Measurements from ENCODE around the gene EBI3. TPM values are rescaled to one million over a fixed set of nuclear protein-coding genes. Genes with fewer than 3 reads are reported as not detected.

The EBI3 gene
- total and polyA plus RNA-seq, 2 donors (not counting 1 experiment from before 2014, with no cell fraction given): 11.9 to 15.6 TPM

DNA sequence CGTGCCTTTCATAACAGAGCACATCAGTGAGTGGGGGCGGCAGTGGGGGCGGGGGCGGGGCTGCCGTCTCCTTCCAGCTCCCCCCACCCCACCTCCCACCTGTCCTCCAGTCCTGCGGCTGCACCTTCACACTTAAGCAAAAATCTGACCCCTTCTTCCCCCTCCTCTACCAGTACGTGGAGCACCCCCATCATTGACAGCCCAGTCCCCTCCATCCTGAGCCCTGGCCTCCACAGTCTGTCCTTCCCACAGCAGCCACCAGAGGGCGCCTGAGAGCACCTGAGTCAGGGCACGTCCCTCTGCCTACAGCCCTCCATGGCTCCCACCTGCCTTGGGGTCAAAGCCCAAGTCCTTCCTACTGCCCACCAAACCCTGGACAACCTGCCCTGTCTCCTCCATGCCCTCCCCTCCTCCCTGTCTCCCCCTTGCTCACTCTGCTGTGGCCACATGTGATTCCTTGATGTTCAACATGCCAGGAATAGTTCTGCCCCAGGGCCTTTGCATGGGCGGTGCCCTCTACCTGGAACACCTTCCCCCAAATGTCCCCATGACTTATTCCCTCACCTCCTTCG, 4.0 kb downstream of the EBI3 start:
- peaks cover 5% of the 10 kb centered on the region for H3K4me1 Mint-ChIP-seq
- intact Hi-C loops (cut with micrococcal nuclease): no loop called here

More for the DNA sequence above, 4.0 kb downstream of the EBI3 start:
- Histone ChIP-seq H3K79me2 (ENCODE audit: control insufficient read depth, insufficient read depth, low read length) (peaks cover 5% of the 10 kb centered on the region), H3K4me1 (ENCODE audit: control insufficient read depth in 2 of 2, insufficient read depth in 2 of 2, low read length in 2 of 2) (peaks cover 19 to 25% of the 10 kb centered on the region in 2 donors), H3K4me2 (replicated peaks; ENCODE audit: low read depth, low read length, poor library complexity, severe bottlenecking) (peak overlapping the region; percentile 44), H3K27me3 (replicated peaks in 1 of 4; ENCODE audit: control extremely low read depth in 1 of 4, control insufficient read depth in 3 of 4, insufficient read depth in 4 of 4, low read length in 3 of 4) (no peaks in the 10 kb centered on the region), H4K20me1 (ENCODE audit: control insufficient read depth, insufficient read depth, low read length, poor library complexity, severe bottlenecking) (no peaks in the 10 kb centered on the region), H3K4me3 (ENCODE audit: control extremely low read depth in 1 of 5, extremely low read depth in 1 of 5, insufficient read depth in 1 of 5, low read depth in 2 of 5, low read length in 4 of 5) (no peak overlapping the region), H3K27ac (ENCODE audit: low read length in 2 of 2) (no peak overlapping the region), H3K9me3 (ENCODE audit: control extremely low read depth in 1 of 3, control insufficient read depth in 2 of 3, insufficient read depth in 1 of 3, low read length in 2 of 3) (no peaks in the 10 kb centered on the region), H3K9ac (ENCODE audit: low read length) (no peak overlapping the region), H2AFZ (ENCODE audit: insufficient read depth, low read depth, low read length, poor library complexity, severe bottlenecking) (peak overlapping the region; percentile 19), H3K36me3 (replicated peaks in 1 of 2; ENCODE audit: control extremely low read depth in 1 of 2, control insufficient read depth in 1 of 2, extremely low read depth in 1 of 2, insufficient read depth in 2 of 2, low read length in 1 of 2) (no peaks in the 10 kb centered on the region)
- Mint-ChIP-seq H3K27ac (peak overlapping the region; percentile 46), H3K4me3 (no peak overlapping the region), H3K27me3 (no peaks in the 10 kb centered on the region), H3K9me3 (ENCODE audit: insufficient read depth) (no peaks in the 10 kb centered on the region)
- DNase-seq (peak; percentile 71), ATAC-seq (ENCODE audit: low read depth) (no peak)
- ChIA-PET POLR2A (interaction anchor here (0.9 to 1.2 kb wide), 3 partner anchors 13 to 471 kb away, joined by 3 to 8 read pairs (median 3); partner anchors contain the start of genes MRPL54 and YJU2), CTCF (interaction anchor here (1.6 to 1.7 kb wide), 3 partner anchors 10 to 411 kb away, joined by 4 to 5 read pairs (median 5); no protein-coding TSS in a partner anchor)
- 48% methylated on average over 9 of the region's 11 CpGs for WGBS (ENCODE audit: insufficient coverage)
- TF ChIP-seq EZH2 (IDR thresholded peaks at IDR 0.05; ENCODE audit: borderline replicate concordance, insufficient read depth, low read depth, low read length, poor library complexity, severe bottlenecking): no peak
- TF ChIP-seq, protein P1, sequence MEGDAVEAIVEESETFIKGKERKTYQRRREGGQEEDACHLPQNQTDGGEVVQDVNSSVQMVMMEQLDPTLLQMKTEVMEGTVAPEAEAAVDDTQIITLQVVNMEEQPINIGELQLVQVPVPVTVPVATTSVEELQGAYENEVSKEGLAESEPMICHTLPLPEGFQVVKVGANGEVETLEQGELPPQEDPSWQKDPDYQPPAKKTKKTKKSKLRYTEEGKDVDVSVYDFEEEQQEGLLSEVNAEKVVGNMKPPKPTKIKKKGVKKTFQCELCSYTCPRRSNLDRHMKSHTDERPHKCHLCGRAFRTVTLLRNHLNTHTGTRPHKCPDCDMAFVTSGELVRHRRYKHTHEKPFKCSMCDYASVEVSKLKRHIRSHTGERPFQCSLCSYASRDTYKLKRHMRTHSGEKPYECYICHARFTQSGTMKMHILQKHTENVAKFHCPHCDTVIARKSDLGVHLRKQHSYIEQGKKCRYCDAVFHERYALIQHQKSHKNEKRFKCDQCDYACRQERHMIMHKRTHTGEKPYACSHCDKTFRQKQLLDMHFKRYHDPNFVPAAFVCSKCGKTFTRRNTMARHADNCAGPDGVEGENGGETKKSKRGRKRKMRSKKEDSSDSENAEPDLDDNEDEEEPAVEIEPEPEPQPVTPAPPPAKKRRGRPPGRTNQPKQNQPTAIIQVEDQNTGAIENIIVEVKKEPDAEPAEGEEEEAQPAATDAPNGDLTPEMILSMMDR (IDR thresholded peaks at IDR 0.05): peak; percentile 72
